GM18861 (cell line): ENCODE results near the gene ETAA1.

Experiments
- ATAC-seq: cut with Tn5 transposase; IDR thresholded peaks from one replicate; pipeline ENCODE4 v1.9.1; 2021; ENCODE audit not compliant: unreplicated experiment

ETAA1 gene

GRCh38 chr2:67437114-67437513 is 40.0 kb downstream of the ETAA1 start:
- ATAC-seq, result no peak

- no peak for ATAC-seq
These were observed 41.2 kb downstream of the ETAA1 start for GRCh38 chr2:67438337-67438736.

GRCh38 chr2:67445652-67446268 is 48.6 kb downstream of the ETAA1 start:
- ATAC-seq, result no peak

- no peak for ATAC-seq
These were observed 49.4 kb downstream of the ETAA1 start for GRCh38 chr2:67446491-67446911.

GRCh38 chr2:67448648-67449047 is 51.5 kb downstream of the ETAA1 start:
- ATAC-seq, result no peak

- ATAC-seq, result no peak
These were observed 54.1 kb downstream of the ETAA1 start for GRCh38 chr2:67451086-67451832.

GRCh38 chr2:67453310-67453709 is 56.2 kb downstream of the ETAA1 start:
- ATAC-seq, result no peak

GRCh38 chr2:67455219-67456142 is 58.3 kb downstream of the ETAA1 start:
- no peak for ATAC-seq

GRCh38 chr2:67456428-67456827 is 59.3 kb downstream of the ETAA1 start:
- ATAC-seq, result no peak

GRCh38 chr2:67457699-67458098 is 60.6 kb downstream of the ETAA1 start:
- no peak for ATAC-seq

- no peak for ATAC-seq
These were observed 62.6 kb downstream of the ETAA1 start for GRCh38 chr2:67459761-67460160.
